ENCODE data around the gene RPTN. TPM values are rescaled to one million over a fixed set of nuclear protein-coding genes. Genes with fewer than 3 reads are reported as not detected.

Gene RPTN
- total and polyA plus RNA-seq, 9 donors = not detected

DNA sequence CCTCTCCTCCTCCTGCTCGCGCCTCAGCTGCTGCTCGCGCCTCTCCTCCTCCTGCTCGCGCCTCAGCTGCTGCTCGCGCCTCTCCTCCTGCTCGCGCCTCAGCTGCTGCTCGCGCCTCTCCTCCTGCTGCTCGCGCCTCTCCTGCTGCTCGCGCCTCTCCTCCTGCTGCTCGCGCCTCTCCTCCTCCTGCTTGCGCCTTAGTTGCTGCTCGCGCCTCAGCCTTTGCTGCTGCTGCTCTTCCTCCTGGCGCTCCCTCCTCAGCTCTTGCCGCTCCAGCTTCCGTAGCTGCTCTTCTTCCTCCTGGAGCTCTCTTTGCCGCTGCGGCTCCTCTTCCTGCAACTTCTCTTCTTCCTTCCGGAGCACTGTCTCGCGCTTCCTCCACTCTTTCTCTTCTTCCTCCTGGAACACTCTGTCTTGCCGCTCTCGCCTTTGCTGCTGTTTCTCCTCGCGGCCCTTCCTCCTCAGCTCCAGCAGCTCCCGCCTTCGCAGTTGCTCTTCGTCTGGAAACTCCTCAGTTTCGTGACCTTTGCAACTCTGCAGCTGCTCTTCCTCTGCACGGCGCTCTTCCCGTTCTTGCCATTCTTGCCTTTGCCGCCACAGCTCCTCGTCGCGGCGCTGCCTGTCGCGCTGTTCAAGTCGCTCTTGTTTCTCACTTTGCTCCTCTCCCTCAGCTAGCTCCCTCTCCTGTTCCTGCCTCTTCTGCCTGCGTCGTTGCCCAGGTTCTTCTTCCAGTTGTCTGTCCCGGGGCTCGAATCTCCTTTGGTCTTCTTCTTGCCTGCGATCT lies 46.7 kb downstream of the RPTN start:
- WGBS (ENCODE audit: insufficient coverage) = under 1% methylated on average over 52 of the region's 53 CpGs
- peak; percentile 12 for DNase-seq

DNA sequence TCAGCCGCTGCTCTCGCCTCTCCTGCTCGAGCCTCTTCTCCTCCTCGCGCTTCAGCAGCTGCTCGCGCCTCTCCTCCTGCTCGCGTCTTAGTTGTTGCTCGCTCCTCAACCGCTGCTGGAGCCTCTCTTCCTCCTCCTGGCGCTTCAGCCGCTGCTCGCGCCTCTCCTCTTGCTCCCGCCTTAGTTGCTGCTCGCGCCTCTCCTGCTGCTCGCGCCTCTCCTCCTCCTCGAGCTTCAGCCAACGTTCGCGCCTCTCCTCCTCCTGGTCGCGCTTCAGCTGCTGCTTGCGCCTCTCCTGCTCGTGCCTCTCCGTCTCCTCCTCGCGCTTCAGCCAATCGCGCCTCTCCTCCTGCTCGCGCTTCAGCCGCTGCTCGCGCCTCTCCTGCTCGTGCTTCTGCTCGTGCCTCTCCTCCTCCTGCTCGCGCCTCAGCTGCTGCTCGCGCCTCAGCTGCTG lies 47.5 kb downstream of the RPTN start:
- H3K4me1 ChIP-seq (ENCODE audit: control insufficient read depth, insufficient read depth, low read length) = peaks cover 35% of the 10 kb centered on the region
- 0% methylated on average over 44 of the region's 44 CpGs for WGBS (ENCODE audit: insufficient coverage)
- H3K36me3 ChIP-seq (ENCODE audit: control insufficient read depth, insufficient read depth, low read length) = no peaks in the 10 kb centered on the region
- peaks cover 59% of the 10 kb centered on the region for H3K27me3 ChIP-seq (ENCODE audit: control insufficient read depth, insufficient read depth, low read length)
- peak; percentile 38 for DNase-seq
- no peak overlapping the region for H3K4me3 ChIP-seq (ENCODE audit: low read length)
- H3K9me3 ChIP-seq (replicated peaks; ENCODE audit: control insufficient read depth, low read depth, low read length) = peaks cover 24% of the 10 kb centered on the region
- no peak overlapping the region for H3K27ac ChIP-seq (ENCODE audit: low read length)

More for the DNA sequence above, 46.7 kb downstream of the RPTN start:
- Histone ChIP-seq H3K4me3 (ENCODE audit: low read length) (peak overlapping the region; percentile 5), H3K9me3 (replicated peaks; ENCODE audit: control insufficient read depth, low read depth, low read length) (peaks cover 21% of the 10 kb centered on the region), H3K27me3 (ENCODE audit: control insufficient read depth, insufficient read depth, low read length) (peaks cover 57% of the 10 kb centered on the region), H3K27ac (ENCODE audit: low read length) (no peak overlapping the region), H3K36me3 (ENCODE audit: control insufficient read depth, insufficient read depth, low read length) (no peaks in the 10 kb centered on the region), H3K4me1 (ENCODE audit: control insufficient read depth, insufficient read depth, low read length) (peaks cover 35% of the 10 kb centered on the region)

DNA sequence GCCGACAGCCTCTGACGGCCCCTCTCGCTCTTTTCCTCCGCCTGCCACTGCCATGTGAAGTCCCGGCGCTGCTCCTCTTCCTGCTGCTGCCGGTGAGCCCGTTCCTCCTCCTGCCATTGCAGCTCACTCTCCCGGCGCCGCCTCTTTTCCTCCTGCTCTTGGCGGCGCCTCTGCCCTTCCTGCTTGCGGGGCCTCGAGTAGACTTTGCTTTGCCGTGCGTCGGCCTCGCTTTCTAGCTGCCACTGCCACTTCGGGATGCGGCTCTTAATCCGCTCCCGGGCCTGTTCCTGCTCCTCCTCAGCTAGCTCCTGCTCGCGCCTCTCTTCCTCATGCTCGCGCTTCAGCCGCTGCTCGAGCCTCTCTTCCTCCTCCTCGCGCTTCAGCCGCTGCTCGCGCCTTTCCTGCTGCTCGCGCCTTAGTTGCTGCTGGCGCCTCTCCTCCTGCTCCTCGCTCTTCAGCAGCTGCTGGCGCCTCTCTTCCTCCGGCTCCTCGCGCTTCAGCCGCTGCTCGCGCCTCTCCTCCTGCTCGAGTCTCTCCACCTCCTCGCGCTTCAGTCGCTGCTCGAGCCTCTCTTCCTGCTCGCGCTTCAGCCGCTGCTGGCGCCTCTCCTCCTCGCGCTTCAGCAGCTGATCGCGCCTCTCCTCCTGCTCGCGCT lies 48.0 kb downstream of the RPTN start:
- H3K36me3 ChIP-seq (ENCODE audit: control insufficient read depth, insufficient read depth, low read length) = no peaks in the 10 kb centered on the region
- peaks cover 59% of the 10 kb centered on the region for H3K27me3 ChIP-seq (ENCODE audit: control insufficient read depth, insufficient read depth, low read length)
- peaks cover 24% of the 10 kb centered on the region for H3K9me3 ChIP-seq (replicated peaks; ENCODE audit: control insufficient read depth, low read depth, low read length)
- H3K4me3 ChIP-seq (ENCODE audit: low read length) = peak overlapping the region; percentile 27
- peak; percentile 37 for DNase-seq
- peaks cover 35% of the 10 kb centered on the region for H3K4me1 ChIP-seq (ENCODE audit: control insufficient read depth, insufficient read depth, low read length)
- WGBS (ENCODE audit: insufficient coverage) = under 1% methylated on average over 60 of the region's 60 CpGs
- H3K27ac ChIP-seq (ENCODE audit: low read length) = no peak overlapping the region

DNA sequence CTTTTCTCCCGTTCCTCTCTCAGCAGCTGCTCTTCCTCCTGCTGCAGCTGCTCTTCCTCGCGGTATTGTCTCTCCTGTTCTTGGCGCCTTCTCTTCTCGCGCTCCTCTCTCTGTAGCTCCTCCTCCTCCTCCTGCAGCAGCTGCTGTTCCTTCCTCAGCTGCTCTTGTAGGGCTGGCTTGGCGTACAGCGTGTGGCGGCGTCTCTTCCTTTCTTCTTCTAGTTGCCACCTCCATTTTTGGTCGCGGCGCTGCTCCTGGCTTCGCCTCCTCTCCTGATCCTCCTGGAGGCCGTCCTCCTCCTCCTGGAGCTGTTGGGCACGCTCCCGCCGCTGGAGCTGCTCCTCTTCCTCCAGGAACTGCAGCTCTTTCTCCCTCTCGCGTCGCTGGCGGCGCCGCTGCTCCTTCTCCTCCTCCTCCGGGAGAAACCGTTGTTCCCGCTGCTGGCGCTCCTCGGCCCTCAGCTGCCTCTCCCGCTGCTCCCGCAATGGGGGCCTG lies 48.6 kb downstream of the RPTN start:
- Histone ChIP-seq H3K36me3 (ENCODE audit: control insufficient read depth, insufficient read depth, low read length) (no peaks in the 10 kb centered on the region), H3K27me3 (ENCODE audit: control insufficient read depth, insufficient read depth, low read length) (peaks cover 58% of the 10 kb centered on the region), H3K4me1 (ENCODE audit: control insufficient read depth, insufficient read depth, low read length) (peaks cover 35% of the 10 kb centered on the region), H3K4me3 (ENCODE audit: low read length) (peak overlapping the region; percentile 27), H3K9me3 (replicated peaks; ENCODE audit: control insufficient read depth, low read depth, low read length) (peaks cover 24% of the 10 kb centered on the region), H3K27ac (ENCODE audit: low read length) (no peak overlapping the region)
- DNase-seq = peak; percentile 31
- WGBS (ENCODE audit: insufficient coverage) = 2% methylated on average over 31 of the region's 31 CpGs

DNA sequence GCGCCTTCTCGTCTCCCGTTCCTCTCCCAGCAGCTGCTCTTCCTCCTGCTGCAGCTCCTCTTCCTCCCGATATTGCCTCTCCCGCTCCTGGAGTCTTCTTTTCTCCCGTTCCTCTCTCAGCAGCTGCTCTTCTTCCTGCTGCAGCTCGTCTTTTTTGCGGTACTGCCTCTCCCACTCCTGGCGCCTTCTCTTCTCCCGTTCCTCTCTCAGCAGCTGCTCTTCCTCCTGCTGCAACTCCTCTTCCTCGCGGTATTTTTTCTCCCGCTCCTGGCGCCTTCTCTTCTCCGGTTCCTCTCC lies 49.1 kb downstream of the RPTN start:
- 14% methylated on average over 15 of the region's 15 CpGs for WGBS (ENCODE audit: insufficient coverage)
- Histone ChIP-seq H3K27ac (ENCODE audit: low read length) (no peak overlapping the region), H3K4me1 (ENCODE audit: control insufficient read depth, insufficient read depth, low read length) (peaks cover 35% of the 10 kb centered on the region), H3K4me3 (ENCODE audit: low read length) (no peak overlapping the region), H3K9me3 (replicated peaks; ENCODE audit: control insufficient read depth, low read depth, low read length) (peaks cover 24% of the 10 kb centered on the region), H3K27me3 (ENCODE audit: control insufficient read depth, insufficient read depth, low read length) (peaks cover 56% of the 10 kb centered on the region), H3K36me3 (ENCODE audit: control insufficient read depth, insufficient read depth, low read length) (no peaks in the 10 kb centered on the region)
- no peak for DNase-seq

DNA sequence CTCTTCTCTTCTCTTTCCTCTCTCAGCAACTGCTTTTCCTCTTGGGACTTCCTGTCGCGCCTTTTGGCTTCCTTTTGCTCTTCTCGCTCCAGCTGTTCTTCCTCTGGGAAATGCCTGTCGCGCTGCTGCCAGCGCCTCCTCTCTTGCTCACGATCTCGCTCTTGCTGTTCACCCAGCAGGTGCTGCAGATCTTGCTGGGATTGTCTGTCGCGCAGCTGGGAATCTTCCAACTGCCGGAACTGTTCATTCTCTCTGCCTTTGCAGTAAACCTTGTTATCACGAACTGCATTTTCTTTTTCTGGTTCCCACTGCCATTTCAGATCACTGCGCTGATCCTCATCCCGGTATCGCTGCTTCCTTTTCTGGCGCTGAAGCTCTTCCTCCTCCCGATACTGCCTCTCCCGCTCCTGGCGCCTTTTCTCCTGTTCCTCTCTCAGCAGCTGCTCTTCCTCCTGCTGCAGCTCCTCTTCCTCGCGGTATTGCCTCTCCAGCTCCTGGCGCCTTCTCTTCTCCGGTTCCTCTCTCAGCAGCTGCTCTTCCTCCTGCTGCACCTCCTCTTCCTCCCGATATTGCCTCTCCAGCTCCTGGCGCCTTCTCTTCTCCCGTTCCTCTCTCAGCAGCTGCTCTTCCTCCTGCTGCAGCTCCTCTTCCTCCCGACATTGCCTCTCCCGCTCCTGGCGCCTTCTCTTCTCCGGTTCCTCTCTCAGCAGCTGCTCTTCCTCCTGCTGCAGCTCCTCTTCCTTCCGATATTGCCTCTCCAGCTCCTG lies 49.6 kb downstream of the RPTN start:
- Histone ChIP-seq H3K4me3 (ENCODE audit: low read length) (no peak overlapping the region), H3K27me3 (ENCODE audit: control insufficient read depth, insufficient read depth, low read length) (peaks cover 58% of the 10 kb centered on the region), H3K27ac (ENCODE audit: low read length) (no peak overlapping the region), H3K9me3 (replicated peaks; ENCODE audit: control insufficient read depth, low read depth, low read length) (peaks cover 24% of the 10 kb centered on the region), H3K36me3 (ENCODE audit: control insufficient read depth, insufficient read depth, low read length) (no peaks in the 10 kb centered on the region), H3K4me1 (ENCODE audit: control insufficient read depth, insufficient read depth, low read length) (peaks cover 35% of the 10 kb centered on the region)
- WGBS (ENCODE audit: insufficient coverage) = 7% methylated on average over 31 of the region's 31 CpGs
- DNase-seq = peak; percentile 3

DNA sequence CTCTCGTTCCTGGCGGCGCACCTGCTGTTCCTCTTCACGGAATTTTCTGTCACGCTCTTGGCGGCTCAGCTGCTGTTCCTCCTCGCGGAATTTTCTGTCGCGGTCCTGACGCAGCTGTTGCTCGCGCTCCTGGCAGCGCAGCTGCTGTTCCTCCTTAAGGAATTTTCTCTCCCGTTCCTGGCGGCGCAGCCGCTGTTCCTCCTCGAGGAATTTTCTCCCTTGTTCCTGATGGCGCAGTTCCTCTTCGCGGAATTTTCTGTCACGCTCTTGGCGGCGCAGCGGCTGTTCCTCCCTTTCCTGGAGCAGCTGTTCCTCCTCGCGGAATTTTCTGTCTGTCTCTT lies 50.2 kb downstream of the RPTN start:
- Histone ChIP-seq H3K36me3 (ENCODE audit: control insufficient read depth, insufficient read depth, low read length) (no peaks in the 10 kb centered on the region), H3K4me3 (ENCODE audit: low read length) (no peak overlapping the region), H3K9me3 (replicated peaks; ENCODE audit: control insufficient read depth, low read depth, low read length) (peaks cover 24% of the 10 kb centered on the region), H3K27ac (ENCODE audit: low read length) (no peak overlapping the region), H3K27me3 (ENCODE audit: control insufficient read depth, insufficient read depth, low read length) (peaks cover 58% of the 10 kb centered on the region), H3K4me1 (ENCODE audit: control insufficient read depth, insufficient read depth, low read length) (peaks cover 35% of the 10 kb centered on the region)
- WGBS (ENCODE audit: insufficient coverage) = 14% methylated on average over 28 of the region's 28 CpGs
- no peak for DNase-seq

DNA sequence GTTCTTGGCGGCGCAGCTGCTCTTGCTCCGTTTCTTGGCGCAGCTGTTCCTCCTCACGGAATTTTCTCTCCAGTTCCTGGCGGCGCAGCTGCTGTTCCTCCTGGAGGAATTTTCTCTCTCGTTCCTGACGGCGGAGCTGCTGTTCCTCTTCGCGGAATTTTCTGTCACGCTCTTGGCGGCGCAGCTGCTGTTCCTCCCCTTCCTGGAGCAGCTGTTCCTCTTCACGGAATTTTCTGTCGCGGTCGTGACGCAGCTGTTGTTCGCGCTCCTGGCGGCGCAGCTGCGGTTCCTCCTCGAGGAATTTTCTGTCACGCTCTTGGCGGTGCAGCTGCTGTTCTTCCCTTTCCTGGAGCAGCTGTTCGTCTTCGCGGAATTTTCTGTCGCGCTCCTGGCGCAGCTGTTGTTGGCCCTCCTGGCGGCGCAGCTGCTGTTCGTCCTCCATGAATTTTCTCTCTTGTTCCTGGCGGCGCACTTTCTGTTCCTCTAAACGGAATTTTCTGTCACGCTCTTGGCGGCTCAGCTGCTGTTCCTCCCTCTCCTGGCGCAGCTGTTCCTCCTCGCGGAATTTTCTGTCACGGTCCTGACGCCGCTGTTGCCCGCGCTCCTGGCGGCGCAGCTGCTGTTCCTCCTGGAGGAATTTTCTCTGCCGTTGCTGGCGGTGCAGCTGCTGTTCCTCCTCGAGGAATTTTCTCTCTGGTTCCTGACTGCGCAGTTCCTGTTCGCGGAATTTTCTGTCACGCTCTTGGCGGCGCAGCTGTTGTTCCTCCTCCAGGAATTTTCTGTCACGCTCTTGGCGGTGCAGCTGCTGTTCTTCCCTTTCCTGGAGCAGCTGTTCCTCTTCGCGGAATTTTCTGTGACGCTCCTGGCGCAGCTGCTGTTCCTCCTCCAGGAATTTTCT lies 50.8 kb downstream of the RPTN start:
- Histone ChIP-seq H3K4me1 (ENCODE audit: control insufficient read depth, insufficient read depth, low read length) (peaks cover 35% of the 10 kb centered on the region), H3K9me3 (replicated peaks; ENCODE audit: control insufficient read depth, low read depth, low read length) (peaks cover 24% of the 10 kb centered on the region), H3K4me3 (ENCODE audit: low read length) (no peak overlapping the region), H3K27ac (ENCODE audit: low read length) (no peak overlapping the region), H3K27me3 (ENCODE audit: control insufficient read depth, insufficient read depth, low read length) (peaks cover 58% of the 10 kb centered on the region), H3K36me3 (ENCODE audit: control insufficient read depth, insufficient read depth, low read length) (no peaks in the 10 kb centered on the region)
- DNase-seq = peak; percentile 24
- 7% methylated on average over 67 of the region's 67 CpGs for WGBS (ENCODE audit: insufficient coverage)

DNA sequence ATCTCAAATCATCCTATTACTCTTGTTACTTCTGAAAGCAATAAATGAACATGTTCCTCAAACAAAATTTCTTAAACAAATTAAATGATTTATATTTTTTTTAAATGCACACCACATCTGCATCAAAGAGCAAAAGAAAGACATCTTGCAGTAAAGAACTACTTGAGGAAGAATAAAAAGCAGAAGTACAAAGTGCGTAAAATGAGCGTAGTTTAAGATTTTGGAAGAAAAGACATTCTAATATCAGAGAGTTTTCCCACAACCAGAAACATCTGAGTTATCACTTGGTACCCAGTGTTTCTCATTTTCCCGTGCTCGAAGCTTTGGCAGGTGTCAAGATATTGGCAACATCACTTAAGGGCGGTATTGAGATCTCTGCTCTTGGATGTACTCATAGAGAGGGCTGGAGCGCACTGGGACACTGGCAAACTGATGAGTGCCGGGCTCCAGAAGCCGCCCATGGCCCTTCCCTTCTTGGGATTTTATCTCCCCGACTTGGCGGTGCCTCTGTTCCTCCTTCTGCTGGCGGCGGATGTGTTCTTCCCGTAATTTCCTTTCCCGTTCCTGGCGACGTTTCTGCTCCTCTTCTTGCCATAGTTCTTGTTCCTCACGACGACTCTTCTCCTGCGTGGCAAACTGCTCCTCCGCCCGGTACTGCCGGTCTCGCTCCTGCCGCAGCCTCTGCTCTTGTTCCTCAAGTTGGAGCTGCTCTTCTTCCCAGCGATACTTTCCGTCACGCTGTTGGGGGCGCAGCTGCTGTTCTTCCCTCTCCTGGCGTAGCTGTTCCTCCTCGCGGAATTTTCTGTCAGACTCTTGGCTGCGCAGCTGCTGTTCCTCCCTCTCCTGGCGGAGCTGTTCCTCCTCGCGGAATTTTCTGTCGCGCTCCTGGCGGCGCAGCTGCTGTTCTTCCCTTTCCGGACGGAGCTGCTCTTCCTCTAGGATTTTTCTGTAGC lies 51.7 kb downstream of the RPTN start:
- no peak for DNase-seq
- Histone ChIP-seq H3K27ac (ENCODE audit: low read length) (no peak overlapping the region), H3K36me3 (ENCODE audit: control insufficient read depth, insufficient read depth, low read length) (no peaks in the 10 kb centered on the region), H3K4me3 (ENCODE audit: low read length) (no peak overlapping the region), H3K9me3 (replicated peaks; ENCODE audit: control insufficient read depth, low read depth, low read length) (peaks cover 24% of the 10 kb centered on the region), H3K27me3 (ENCODE audit: control insufficient read depth, insufficient read depth, low read length) (peaks cover 52% of the 10 kb centered on the region), H3K4me1 (ENCODE audit: control insufficient read depth, insufficient read depth, low read length) (peaks cover 29% of the 10 kb centered on the region)
- WGBS (ENCODE audit: insufficient coverage) = 13% methylated on average over 39 of the region's 41 CpGs

All from muscle of leg (tissue), 11 donors.